HepG2 (cell line): ENCODE results near the gene HEPHL1. TPM values are rescaled to one million over a fixed set of nuclear protein-coding genes. Genes with fewer than 3 reads are reported as not detected.

Experiments
- ATF5 ChIP-seq: sonication (generic); formaldehyde crosslinking; IDR thresholded peaks from 2 replicates; pipeline ENCODE4 v1.4.0; 2020; ENCODE audit warnings: mild to moderate bottlenecking, low read depth, missing genetic modification reagents
- BHLHE40 ChIP-seq: IDR thresholded peaks from 2 replicates; pipeline ENCODE4 v1.6.1; 2011; ENCODE audit warnings: low read length, improper control_type of control experiment
- DMAP1 ChIP-seq: IDR thresholded peaks from 2 replicates; pipeline ENCODE4 v1.6.1; 2016
- FOXJ3 ChIP-seq: sonication (generic); formaldehyde crosslinking; IDR thresholded peaks from 2 replicates; pipeline ENCODE4 v1.4.0; 2020; ENCODE audit warnings: missing genetic modification reagents, mild to moderate bottlenecking, borderline replicate concordance
- GMEB2 ChIP-seq: IDR thresholded peaks from 2 replicates; pipeline ENCODE4 v1.6.1; 2016; ENCODE audit warnings: missing biosample characterization, missing genetic modification reagents, low read depth
- HIC2 ChIP-seq: sonication (generic); formaldehyde crosslinking; IDR thresholded peaks from 2 replicates; pipeline ENCODE4 v1.9.0; 2022; ENCODE audit warnings: low read depth, missing genetic modification reagents
- PHF20 ChIP-seq: sonication (generic); formaldehyde crosslinking; IDR thresholded peaks from 2 replicates; pipeline ENCODE4 v1.5.0; 2020; ENCODE audit warnings: mild to moderate bottlenecking, missing genetic modification reagents
- RAD21 ChIP-seq: fragments of 450-650 bp; formaldehyde crosslinking; IDR thresholded peaks from 2 replicates; pipeline ENCODE4 v1.5.0; 2020; ENCODE audit warnings: mild to moderate bottlenecking
- SRSF1 ChIP-seq: fragments of 200-400 bp; formaldehyde crosslinking; optimal IDR thresholded peaks from 2 replicates; pipeline ENCODE3; 2017; ENCODE audit warnings: mild to moderate bottlenecking, low read depth, low read length, moderate library complexity
- SRY ChIP-seq: sonication (generic); formaldehyde crosslinking; IDR thresholded peaks from 2 replicates; pipeline ENCODE4 v1.8.0; 2022; ENCODE audit warnings: mild to moderate bottlenecking, missing genetic modification reagents
- ZNF329 ChIP-seq: sonication (generic); formaldehyde crosslinking; IDR thresholded peaks from 2 replicates; pipeline ENCODE4 v1.9.0; 2021; ENCODE audit warnings: low read depth, mild to moderate bottlenecking, missing genetic modification reagents
- ZNF781 ChIP-seq: sonication (generic); formaldehyde crosslinking; IDR thresholded peaks from 2 replicates; pipeline ENCODE4 v1.5.1; 2020; ENCODE audit warnings: borderline replicate concordance, mild to moderate bottlenecking, missing genetic modification reagents; ENCODE audit errors: not compliant biosample characterization
- ZSCAN22 ChIP-seq: sonication (generic); formaldehyde crosslinking; IDR thresholded peaks from 2 replicates; pipeline ENCODE4 v1.4.0; 2020; ENCODE audit warnings: mild to moderate bottlenecking, missing genetic modification reagents
- polyA plus RNA-seq, 8 experiments: library from polyadenylated mRNA; depleted of rRNA in 3 of 8; stranded (reverse) in 7 of 8; unstranded in 1 of 8; fragments of >200 nt; fragmentation: Illumina TruSeq in 4 of 8; extraction: Trizol in 4 of 8; gene quantifications; 2 replicates each; pipeline versions ENCODE4 v1.2.1 to v1.2.3, GENCODE V29; 2011 to 2016; ENCODE audit warnings: low read depth in 4 of 8, missing spikeins in 1 of 8, mixed read lengths in 1 of 8; ENCODE audit not compliant: insufficient read depth in 1 of 8
- total RNA-seq, 5 experiments: library from RNA; depleted of rRNA; stranded (reverse); fragments of >200 nt; fragmentation: Illumina TruSeq; extraction: Trizol; gene quantifications; 2 replicates each; pipeline ENCODE4 v1.2.3, GENCODE V29; 2016; ENCODE audit warnings: low read depth in 1 of 5
- TF ChIP-seq, protein P1 (sequence below): sonication (generic); formaldehyde crosslinking; IDR thresholded peaks from 2 replicates; pipeline ENCODE4 v1.5.0; 2020; ENCODE audit warnings: mild to moderate bottlenecking, missing genetic modification reagents
- TF ChIP-seq, protein P2 (sequence below): sonication (generic); formaldehyde crosslinking; IDR thresholded peaks from 2 replicates; pipeline ENCODE4 v1.4.0; 2020; ENCODE audit warnings: missing genetic modification reagents
- TF ChIP-seq, protein P3 (sequence below): fragments of 450-650 bp; IDR thresholded peaks from 2 replicates; pipeline ENCODE4 v1.6.1; 2016

The HEPHL1 gene
- total and polyA plus RNA-seq, 2 of the 13 experiments (the other 11 are each of a cell fraction or from before 2014, with no cell fraction given), result 0.04 to 0.05 TPM

GRCh38 chr11:94128746-94129511, 107.8 kb downstream of the HEPHL1 start, which contains the start of gene PANX1 (continued):
- TF ChIP-seq, protein P1, sequence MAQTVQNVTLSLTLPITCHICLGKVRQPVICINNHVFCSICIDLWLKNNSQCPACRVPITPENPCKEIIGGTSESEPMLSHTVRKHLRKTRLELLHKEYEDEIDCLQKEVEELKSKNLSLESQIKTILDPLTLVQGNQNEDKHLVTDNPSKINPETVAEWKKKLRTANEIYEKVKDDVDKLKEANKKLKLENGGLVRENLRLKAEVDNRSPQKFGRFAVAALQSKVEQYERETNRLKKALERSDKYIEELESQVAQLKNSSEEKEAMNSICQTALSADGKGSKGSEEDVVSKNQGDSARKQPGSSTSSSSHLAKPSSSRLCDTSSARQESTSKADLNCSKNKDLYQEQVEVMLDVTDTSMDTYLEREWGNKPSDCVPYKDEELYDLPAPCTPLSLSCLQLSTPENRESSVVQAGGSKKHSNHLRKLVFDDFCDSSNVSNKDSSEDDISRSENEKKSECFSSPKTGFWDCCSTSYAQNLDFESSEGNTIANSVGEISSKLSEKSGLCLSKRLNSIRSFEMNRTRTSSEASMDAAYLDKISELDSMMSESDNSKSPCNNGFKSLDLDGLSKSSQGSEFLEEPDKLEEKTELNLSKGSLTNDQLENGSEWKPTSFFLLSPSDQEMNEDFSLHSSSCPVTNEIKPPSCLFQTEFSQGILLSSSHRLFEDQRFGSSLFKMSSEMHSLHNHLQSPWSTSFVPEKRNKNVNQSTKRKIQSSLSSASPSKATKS, result no peak
- no peak for TF ChIP-seq SRSF1
- TF ChIP-seq ZNF329 (CRISPR knock-in tag), result no peak; the same call in 1 of the 2 replicates
- peak; percentile 76; the same call in 1 of the 2 replicates for TF ChIP-seq DMAP1 (CRISPR knock-in tag)
- no peak for TF ChIP-seq ZSCAN22 (CRISPR knock-in tag)
- no peak for TF ChIP-seq FOXJ3
- peak; percentile 52; the same call in 1 of the 2 replicates for TF ChIP-seq RAD21
- no peak for TF ChIP-seq ATF5 (CRISPR knock-in tag)
- no peak for TF ChIP-seq SRY (CRISPR knock-in tag)
- TF ChIP-seq BHLHE40, result peak; percentile 83
- TF ChIP-seq, protein P2, sequence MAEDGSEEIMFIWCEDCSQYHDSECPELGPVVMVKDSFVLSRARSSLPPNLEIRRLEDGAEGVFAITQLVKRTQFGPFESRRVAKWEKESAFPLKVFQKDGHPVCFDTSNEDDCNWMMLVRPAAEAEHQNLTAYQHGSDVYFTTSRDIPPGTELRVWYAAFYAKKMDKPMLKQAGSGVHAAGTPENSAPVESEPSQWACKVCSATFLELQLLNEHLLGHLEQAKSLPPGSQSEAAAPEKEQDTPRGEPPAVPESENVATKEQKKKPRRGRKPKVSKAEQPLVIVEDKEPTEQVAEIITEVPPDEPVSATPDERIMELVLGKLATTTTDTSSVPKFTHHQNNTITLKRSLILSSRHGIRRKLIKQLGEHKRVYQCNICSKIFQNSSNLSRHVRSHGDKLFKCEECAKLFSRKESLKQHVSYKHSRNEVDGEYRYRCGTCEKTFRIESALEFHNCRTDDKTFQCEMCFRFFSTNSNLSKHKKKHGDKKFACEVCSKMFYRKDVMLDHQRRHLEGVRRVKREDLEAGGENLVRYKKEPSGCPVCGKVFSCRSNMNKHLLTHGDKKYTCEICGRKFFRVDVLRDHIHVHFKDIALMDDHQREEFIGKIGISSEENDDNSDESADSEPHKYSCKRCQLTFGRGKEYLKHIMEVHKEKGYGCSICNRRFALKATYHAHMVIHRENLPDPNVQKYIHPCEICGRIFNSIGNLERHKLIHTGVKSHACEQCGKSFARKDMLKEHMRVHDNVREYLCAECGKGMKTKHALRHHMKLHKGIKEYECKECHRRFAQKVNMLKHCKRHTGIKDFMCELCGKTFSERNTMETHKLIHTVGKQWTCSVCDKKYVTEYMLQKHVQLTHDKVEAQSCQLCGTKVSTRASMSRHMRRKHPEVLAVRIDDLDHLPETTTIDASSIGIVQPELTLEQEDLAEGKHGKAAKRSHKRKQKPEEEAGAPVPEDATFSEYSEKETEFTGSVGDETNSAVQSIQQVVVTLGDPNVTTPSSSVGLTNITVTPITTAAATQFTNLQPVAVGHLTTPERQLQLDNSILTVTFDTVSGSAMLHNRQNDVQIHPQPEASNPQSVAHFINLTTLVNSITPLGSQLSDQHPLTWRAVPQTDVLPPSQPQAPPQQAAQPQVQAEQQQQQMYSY (CRISPR knock-in tag), result no peak; the same call in 1 of the 2 replicates
- TF ChIP-seq HIC2 (CRISPR knock-in tag), result no peak; the same call in 1 of the 2 replicates
- TF ChIP-seq PHF20 (CRISPR knock-in tag), result peak; percentile 72; the same call in 1 of the 2 replicates
- TF ChIP-seq, protein P3, sequence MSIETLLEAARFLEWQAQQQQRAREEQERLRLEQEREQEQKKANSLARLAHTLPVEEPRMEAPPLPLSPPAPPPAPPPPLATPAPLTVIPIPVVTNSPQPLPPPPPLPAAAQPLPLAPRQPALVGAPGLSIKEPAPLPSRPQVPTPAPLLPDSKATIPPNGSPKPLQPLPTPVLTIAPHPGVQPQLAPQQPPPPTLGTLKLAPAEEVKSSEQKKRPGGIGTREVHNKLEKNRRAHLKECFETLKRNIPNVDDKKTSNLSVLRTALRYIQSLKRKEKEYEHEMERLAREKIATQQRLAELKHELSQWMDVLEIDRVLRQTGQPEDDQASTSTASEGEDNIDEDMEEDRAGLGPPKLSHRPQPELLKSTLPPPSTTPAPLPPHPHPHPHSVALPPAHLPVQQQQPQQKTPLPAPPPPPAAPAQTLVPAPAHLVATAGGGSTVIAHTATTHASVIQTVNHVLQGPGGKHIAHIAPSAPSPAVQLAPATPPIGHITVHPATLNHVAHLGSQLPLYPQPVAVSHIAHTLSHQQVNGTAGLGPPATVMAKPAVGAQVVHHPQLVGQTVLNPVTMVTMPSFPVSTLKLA, result no peak
- TF ChIP-seq ZNF781 (CRISPR knock-in tag), result no peak
- TF ChIP-seq GMEB2 (CRISPR knock-in tag), result 0 out of 2 replicates have a peak, but pooled peaks have one; percentile 43
